Erythroblast (primary cell): Measurements from ENCODE around the gene GRM5.

ENCODE experiments used
- GATA1 ChIP-seq: IDR thresholded peaks from 2 replicates; pipeline ENCODE4 v1.6.1; 2011; ENCODE audit warnings: low read depth, mild to moderate bottlenecking, control low read depth, low read length, moderate library complexity
- POLR2A ChIP-seq: IDR thresholded peaks from 2 replicates; pipeline ENCODE4 v1.6.1; 2011; ENCODE audit warnings: mild to moderate bottlenecking, low read length

GRCh38 chr11:88655196-88655595 lies 410.6 kb downstream of the GRM5 start:
- TF ChIP-seq POLR2A, result no peak
- no peak for TF ChIP-seq GATA1
